HEK293 (cell line): ENCODE results near the gene COL7A1.

ENCODE experiments used
- CTCF ChIA-PET: fragments of 350-600 bp; formaldehyde crosslinking; extraction: SDS; loops from one replicate; lab custom pipeline; 2021; ENCODE audit warnings: antibody characterized with exemption; lab: Yijun Ruan, JAX
- POLR2A ChIA-PET: fragments of 300-600 bp; formaldehyde crosslinking; extraction: SDS; loops from one replicate; lab custom pipeline; 2020; ENCODE audit warnings: antibody characterized with exemption, inconsistent platforms; lab: Yijun Ruan, JAX
- H3K27ac ChIP-seq: fragments of 200-500 bp; sonication (Bioruptor generic); 2 replicates; pipeline ENCODE4 v1.5.1; 2014; ENCODE audit warnings: low read depth, low read length, control low read depth, inconsistent platforms; ENCODE audit errors: extremely low read depth
- H3K36me3 ChIP-seq, 2 experiments: fragments of 200-500 bp in 1 of 2; sonication (Bioruptor generic) in 1 of 2; 1 replicate in 1 of 2; 2 replicates in 1 of 2; pipeline ENCODE4 v1.5.1; 2014 to 2017; ENCODE audit warnings: inconsistent platforms in 2 of 2, low read length in 2 of 2; ENCODE audit not compliant: control insufficient read depth in 2 of 2, insufficient read depth in 1 of 2
- H3K4me1 ChIP-seq: fragments of 200-500 bp; sonication (Bioruptor generic); 2 replicates; pipeline ENCODE4 v1.5.1; 2014; ENCODE audit warnings: mild to moderate bottlenecking, low read length, inconsistent platforms; ENCODE audit not compliant: control insufficient read depth, insufficient read depth
- H3K4me3 ChIP-seq: 2 replicates; pipeline ENCODE4 v1.5.1; 2011; ENCODE audit warnings: low read depth, mild to moderate bottlenecking, control low read depth, low read length, moderate library complexity
- H3K9me3 ChIP-seq: fragments of 200-500 bp; sonication (Bioruptor generic); 2 replicates; pipeline ENCODE4 v1.5.1; 2014; ENCODE audit warnings: low read depth, low read length, inconsistent platforms; ENCODE audit not compliant: control insufficient read depth, insufficient read depth
- ELK4 ChIP-seq: IDR thresholded peaks from 2 replicates; pipeline ENCODE4 v1.6.1; 2011; ENCODE audit warnings: mild to moderate bottlenecking, low read depth, low read length, borderline replicate concordance
- GLI2 ChIP-seq: fragments of 450-650 bp; formaldehyde crosslinking; IDR thresholded peaks from 2 replicates; pipeline ENCODE4; 2017; ENCODE audit warnings: missing biosample characterization, missing genetic modification characterization, low read depth, borderline replicate concordance
- GLIS1 ChIP-seq: fragments of 450-650 bp; formaldehyde crosslinking; IDR thresholded peaks from 2 replicates; pipeline ENCODE4 v1.5.1; 2016; ENCODE audit warnings: missing biosample characterization, missing genetic modification characterization
- GLIS2 ChIP-seq: fragments of 450-650 bp; formaldehyde crosslinking; IDR thresholded peaks from 2 replicates; pipeline ENCODE4 v1.5.1; 2016; ENCODE audit warnings: missing biosample characterization, missing genetic modification characterization
- SP2 ChIP-seq: fragments of 450-650 bp; formaldehyde crosslinking; IDR thresholded peaks from 2 replicates; pipeline ENCODE4 v1.5.1; 2016; ENCODE audit warnings: missing biosample characterization, missing genetic modification characterization
- SP3 ChIP-seq: fragments of 450-650 bp; formaldehyde crosslinking; IDR thresholded peaks from 2 replicates; pipeline ENCODE4 v1.5.1; 2016; ENCODE audit warnings: missing biosample characterization, missing genetic modification characterization
- SP7 ChIP-seq: fragments of 450-650 bp; formaldehyde crosslinking; IDR thresholded peaks from 2 replicates; pipeline ENCODE4 v1.5.1; 2016; ENCODE audit warnings: missing biosample characterization, missing genetic modification characterization
- ZBTB26 ChIP-seq: fragments of 450-650 bp; formaldehyde crosslinking; optimal IDR thresholded peaks from 2 replicates; pipeline ENCODE3; 2016; ENCODE audit warnings: missing biosample characterization, mild to moderate bottlenecking, missing genetic modification characterization
- ZBTB8A ChIP-seq: fragments of 450-650 bp; formaldehyde crosslinking; IDR thresholded peaks from 2 replicates; pipeline ENCODE4 v1.5.1; 2016; ENCODE audit warnings: missing biosample characterization, missing genetic modification characterization
- ZIC2 ChIP-seq: fragments of 450-650 bp; formaldehyde crosslinking; IDR thresholded peaks from 2 replicates; pipeline ENCODE4 v1.5.1; 2016; ENCODE audit warnings: missing biosample characterization, missing genetic modification characterization
- ZNF140 ChIP-seq: fragments of 450-650 bp; formaldehyde crosslinking; IDR thresholded peaks from 2 replicates; pipeline ENCODE4 v1.5.1; 2016; ENCODE audit warnings: missing biosample characterization, missing genetic modification characterization
- ZNF155 ChIP-seq: fragments of 450-650 bp; formaldehyde crosslinking; IDR thresholded peaks from 2 replicates; pipeline ENCODE4 v1.5.1; 2016; ENCODE audit warnings: missing biosample characterization, missing genetic modification characterization
- ZNF184 ChIP-seq: fragments of 450-650 bp; IDR thresholded peaks from 2 replicates; pipeline ENCODE4 v1.5.1; 2018; ENCODE audit warnings: missing biosample characterization, mild to moderate bottlenecking, missing genetic modification characterization
- ZNF19 ChIP-seq: fragments of 450-650 bp; formaldehyde crosslinking; IDR thresholded peaks from 2 replicates; pipeline ENCODE4; 2016; ENCODE audit warnings: missing biosample characterization, missing genetic modification characterization, low read depth
- ZNF202 ChIP-seq: fragments of 450-650 bp; formaldehyde crosslinking; IDR thresholded peaks from 2 replicates; pipeline ENCODE4 v1.5.1; 2016; ENCODE audit warnings: missing biosample characterization, missing genetic modification characterization, borderline replicate concordance
- ZNF266 ChIP-seq: fragments of 450-650 bp; formaldehyde crosslinking; IDR thresholded peaks from 2 replicates; pipeline ENCODE4 v1.5.1; 2016; ENCODE audit warnings: missing biosample characterization, missing genetic modification characterization, low read depth
- ZNF366 ChIP-seq: fragments of 450-650 bp; formaldehyde crosslinking; conservative IDR thresholded peaks from 2 replicates; pipeline ENCODE4 v1.5.1; 2016; ENCODE audit warnings: missing biosample characterization, missing genetic modification characterization
- ZNF510 ChIP-seq: fragments of 450-650 bp; formaldehyde crosslinking; IDR thresholded peaks from 2 replicates; pipeline ENCODE4 v1.5.1; 2018; ENCODE audit warnings: mild to moderate bottlenecking, missing genetic modification characterization, missing biosample characterization; ENCODE audit not compliant: insufficient replicate concordance
- ZNF514 ChIP-seq: fragments of 450-650 bp; formaldehyde crosslinking; IDR thresholded peaks from 2 replicates; pipeline ENCODE4 v1.5.1; 2016; ENCODE audit warnings: missing biosample characterization, missing genetic modification characterization
- ZNF555 ChIP-seq: fragments of 450-650 bp; formaldehyde crosslinking; conservative IDR thresholded peaks from 2 replicates; pipeline ENCODE4 v1.5.1; 2017; ENCODE audit warnings: missing biosample characterization, mild to moderate bottlenecking, missing genetic modification characterization, inconsistent platforms
- ZNF664 ChIP-seq: fragments of 450-650 bp; formaldehyde crosslinking; IDR thresholded peaks from 2 replicates; pipeline ENCODE4 v1.5.1; 2016; ENCODE audit warnings: missing biosample characterization, missing genetic modification characterization
- ZNF670 ChIP-seq: fragments of 450-650 bp; formaldehyde crosslinking; IDR thresholded peaks from 2 replicates; pipeline ENCODE4 v1.5.1; 2016; ENCODE audit warnings: missing biosample characterization, missing genetic modification characterization, low read depth
- ZNF76 ChIP-seq: fragments of 450-650 bp; formaldehyde crosslinking; IDR thresholded peaks from 2 replicates; pipeline ENCODE4; 2016; ENCODE audit warnings: low read depth, missing biosample characterization, missing genetic modification characterization, borderline replicate concordance
- ZNF768 ChIP-seq: fragments of 450-650 bp; formaldehyde crosslinking; IDR thresholded peaks from 2 replicates; pipeline ENCODE4 v1.5.1; 2018; ENCODE audit warnings: missing biosample characterization, mild to moderate bottlenecking, missing genetic modification characterization
- TF ChIP-seq, protein P1 (sequence below): fragments of 450-650 bp; IDR thresholded peaks from 2 replicates; pipeline ENCODE4 v1.5.1; 2018; ENCODE audit warnings: missing biosample characterization, mild to moderate bottlenecking, missing genetic modification characterization
- TF ChIP-seq, protein P2 (sequence below): fragments of 450-650 bp; formaldehyde crosslinking; IDR thresholded peaks from 2 replicates; pipeline ENCODE4 v1.5.1; 2017; ENCODE audit warnings: missing biosample characterization, missing genetic modification characterization
- TF ChIP-seq, protein P3 (sequence below): fragments of 450-650 bp; formaldehyde crosslinking; IDR thresholded peaks from 2 replicates; pipeline ENCODE4 v1.5.1; 2016; ENCODE audit warnings: missing biosample characterization, missing genetic modification characterization
- TF ChIP-seq, protein P4 (sequence below): fragments of 450-650 bp; formaldehyde crosslinking; IDR thresholded peaks from 2 replicates; pipeline ENCODE4 v1.5.1; 2016; ENCODE audit warnings: missing biosample characterization, missing genetic modification characterization

Gene COL7A1

GRCh38 chr3:48563382-48563918, 31.7 kb downstream of the COL7A1 start, which contains the start of gene UCN2:
Gene UCN2 (minus strand): TSS chr3:48563781. CDS start chr3:48563124, 657 bp downstream.
- CTCF ChIA-PET, result interaction anchor here (1.2 kb wide), 1 partner anchor 127 kb away, joined by 5 read pairs; no protein-coding TSS in a partner anchor
- Histone ChIP-seq H3K9me3 (no peaks in the 10 kb centered on the region), H3K27ac (no peak within 1 kb of the TSS), H3K36me3 (no peaks in the 10 kb centered on the region), H3K4me1 (no peaks in the 10 kb centered on the region), H3K4me3 (no peak within 1 kb of the TSS)
- POLR2A ChIA-PET, result no interaction called here
- TF ChIP-seq ZNF768 (tag by site-specific recombination) (no peak), ZIC2 (tag by site-specific recombination) (peak; percentile 84), ZNF202 (tag by site-specific recombination) (no peak), ZNF155 (tag by site-specific recombination) (no peak), ZNF670 (tag by site-specific recombination) (no peak), ZBTB26 (tag by site-specific recombination) (no peak), ZNF266 (no peak), GLI2 (tag by site-specific recombination) (no peak), ZNF510 (tag by site-specific recombination) (no peak), SP2 (tag by site-specific recombination) (no peak), SP7 (no peak), ZNF76 (no peak), ZNF19 (tag by site-specific recombination) (no peak), ZBTB8A (no peak), ELK4 (no peak), SP3 (no peak), GLIS1 (tag by site-specific recombination) (peak; percentile 96), ZNF140 (tag by site-specific recombination) (no peak), ZNF514 (tag by site-specific recombination) (no peak), GLIS2 (tag by site-specific recombination) (peak; percentile 47; the same call in 1 of the 2 replicates), ZNF664 (tag by site-specific recombination) (no peak), ZNF555 (tag by site-specific recombination) (no peak), ZNF184 (tag by site-specific recombination) (no peak), ZNF366 (peak; percentile 58; the same call in 1 of the 2 replicates)
- TF ChIP-seq, protein P1, sequence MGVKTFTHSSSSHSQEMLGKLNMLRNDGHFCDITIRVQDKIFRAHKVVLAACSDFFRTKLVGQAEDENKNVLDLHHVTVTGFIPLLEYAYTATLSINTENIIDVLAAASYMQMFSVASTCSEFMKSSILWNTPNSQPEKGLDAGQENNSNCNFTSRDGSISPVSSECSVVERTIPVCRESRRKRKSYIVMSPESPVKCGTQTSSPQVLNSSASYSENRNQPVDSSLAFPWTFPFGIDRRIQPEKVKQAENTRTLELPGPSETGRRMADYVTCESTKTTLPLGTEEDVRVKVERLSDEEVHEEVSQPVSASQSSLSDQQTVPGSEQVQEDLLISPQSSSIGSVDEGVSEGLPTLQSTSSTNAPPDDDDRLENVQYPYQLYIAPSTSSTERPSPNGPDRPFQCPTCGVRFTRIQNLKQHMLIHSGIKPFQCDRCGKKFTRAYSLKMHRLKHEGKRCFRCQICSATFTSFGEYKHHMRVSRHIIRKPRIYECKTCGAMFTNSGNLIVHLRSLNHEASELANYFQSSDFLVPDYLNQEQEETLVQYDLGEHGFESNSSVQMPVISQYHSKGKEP (tag by site-specific recombination), result no peak
- TF ChIP-seq, protein P2, sequence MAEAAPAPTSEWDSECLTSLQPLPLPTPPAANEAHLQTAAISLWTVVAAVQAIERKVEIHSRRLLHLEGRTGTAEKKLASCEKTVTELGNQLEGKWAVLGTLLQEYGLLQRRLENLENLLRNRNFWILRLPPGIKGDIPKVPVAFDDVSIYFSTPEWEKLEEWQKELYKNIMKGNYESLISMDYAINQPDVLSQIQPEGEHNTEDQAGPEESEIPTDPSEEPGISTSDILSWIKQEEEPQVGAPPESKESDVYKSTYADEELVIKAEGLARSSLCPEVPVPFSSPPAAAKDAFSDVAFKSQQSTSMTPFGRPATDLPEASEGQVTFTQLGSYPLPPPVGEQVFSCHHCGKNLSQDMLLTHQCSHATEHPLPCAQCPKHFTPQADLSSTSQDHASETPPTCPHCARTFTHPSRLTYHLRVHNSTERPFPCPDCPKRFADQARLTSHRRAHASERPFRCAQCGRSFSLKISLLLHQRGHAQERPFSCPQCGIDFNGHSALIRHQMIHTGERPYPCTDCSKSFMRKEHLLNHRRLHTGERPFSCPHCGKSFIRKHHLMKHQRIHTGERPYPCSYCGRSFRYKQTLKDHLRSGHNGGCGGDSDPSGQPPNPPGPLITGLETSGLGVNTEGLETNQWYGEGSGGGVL (tag by site-specific recombination), result peak; percentile 69
- TF ChIP-seq, protein P3, sequence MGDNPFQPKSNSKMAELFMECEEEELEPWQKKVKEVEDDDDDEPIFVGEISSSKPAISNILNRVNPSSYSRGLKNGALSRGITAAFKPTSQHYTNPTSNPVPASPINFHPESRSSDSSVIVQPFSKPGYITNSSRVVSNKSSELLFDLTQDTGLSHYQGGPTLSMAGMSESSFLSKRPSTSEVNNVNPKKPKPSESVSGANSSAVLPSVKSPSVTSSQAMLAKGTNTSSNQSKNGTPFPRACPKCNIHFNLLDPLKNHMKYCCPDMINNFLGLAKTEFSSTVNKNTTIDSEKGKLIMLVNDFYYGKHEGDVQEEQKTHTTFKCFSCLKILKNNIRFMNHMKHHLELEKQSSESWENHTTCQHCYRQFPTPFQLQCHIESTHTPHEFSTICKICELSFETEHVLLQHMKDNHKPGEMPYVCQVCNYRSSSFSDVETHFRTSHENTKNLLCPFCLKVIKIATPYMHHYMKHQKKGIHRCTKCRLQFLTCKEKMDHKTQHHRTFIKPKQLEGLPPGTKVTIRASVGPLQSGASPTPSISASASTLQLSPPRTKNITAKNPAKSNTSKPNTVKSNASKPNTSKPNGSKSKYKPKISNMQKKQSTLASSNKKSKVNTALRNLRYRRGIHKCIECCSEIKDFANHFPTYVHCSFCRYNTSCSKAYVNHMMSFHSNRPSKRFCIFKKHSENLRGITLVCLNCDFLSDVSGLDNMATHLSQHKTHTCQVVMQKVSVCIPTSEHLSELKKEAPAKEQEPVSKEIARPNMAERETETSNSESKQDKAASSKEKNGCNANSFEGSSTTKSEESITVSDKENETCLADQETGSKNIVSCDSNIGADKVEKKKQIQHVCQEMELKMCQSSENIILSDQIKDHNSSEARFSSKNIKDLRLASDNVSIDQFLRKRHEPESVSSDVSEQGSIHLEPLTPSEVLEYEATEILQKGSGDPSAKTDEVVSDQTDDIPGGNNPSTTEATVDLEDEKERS (tag by site-specific recombination), result no peak
- TF ChIP-seq, protein P4, sequence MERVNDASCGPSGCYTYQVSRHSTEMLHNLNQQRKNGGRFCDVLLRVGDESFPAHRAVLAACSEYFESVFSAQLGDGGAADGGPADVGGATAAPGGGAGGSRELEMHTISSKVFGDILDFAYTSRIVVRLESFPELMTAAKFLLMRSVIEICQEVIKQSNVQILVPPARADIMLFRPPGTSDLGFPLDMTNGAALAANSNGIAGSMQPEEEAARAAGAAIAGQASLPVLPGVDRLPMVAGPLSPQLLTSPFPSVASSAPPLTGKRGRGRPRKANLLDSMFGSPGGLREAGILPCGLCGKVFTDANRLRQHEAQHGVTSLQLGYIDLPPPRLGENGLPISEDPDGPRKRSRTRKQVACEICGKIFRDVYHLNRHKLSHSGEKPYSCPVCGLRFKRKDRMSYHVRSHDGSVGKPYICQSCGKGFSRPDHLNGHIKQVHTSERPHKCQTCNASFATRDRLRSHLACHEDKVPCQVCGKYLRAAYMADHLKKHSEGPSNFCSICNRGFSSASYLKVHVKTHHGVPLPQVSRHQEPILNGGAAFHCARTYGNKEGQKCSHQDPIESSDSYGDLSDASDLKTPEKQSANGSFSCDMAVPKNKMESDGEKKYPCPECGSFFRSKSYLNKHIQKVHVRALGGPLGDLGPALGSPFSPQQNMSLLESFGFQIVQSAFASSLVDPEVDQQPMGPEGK (tag by site-specific recombination), result 0 out of 2 replicates have a peak, but pooled peaks have one; percentile 45
